C4-2B (cell line): Measurements from ENCODE around the gene CCDC73.
"Not testable (repeated sequence)": the region's sequence is repeated elsewhere in the genome, so short reads cannot be mapped to it uniquely, and the experiment has no call there.

Experiments used
- H3K27ac ChIP-seq: fragments of 450-650 bp; 2 replicates; pipeline ENCODE4 v1.5.1; 2017
- CTCF ChIP-seq: fragments of 450-650 bp; conservative IDR thresholded peaks from 2 replicates; pipeline ENCODE4 v1.5.1; 2017; ENCODE audit warnings: mild to moderate bottlenecking
- ZFX ChIP-seq: fragments of 450-650 bp; IDR thresholded peaks from 2 replicates; pipeline ENCODE4 v1.6.1; 2017

Gene CCDC73

GRCh38 chr11:32831221-32831620, 36.8 kb upstream of the CCDC73 start:
- TF ChIP-seq CTCF (no peak), ZFX (no peak)

GRCh38 chr11:32830796-32831195, 36.3 kb upstream of the CCDC73 start:
- no peak for TF ChIP-seq ZFX
- no peak for TF ChIP-seq CTCF
- H3K27ac ChIP-seq = peak overlapping the region; percentile 86; the same call in 1 of the 2 replicates

More at GRCh38 chr11:32831221-32831620, 36.8 kb upstream of the CCDC73 start:
- no peak overlapping the region for H3K27ac ChIP-seq

DNA sequence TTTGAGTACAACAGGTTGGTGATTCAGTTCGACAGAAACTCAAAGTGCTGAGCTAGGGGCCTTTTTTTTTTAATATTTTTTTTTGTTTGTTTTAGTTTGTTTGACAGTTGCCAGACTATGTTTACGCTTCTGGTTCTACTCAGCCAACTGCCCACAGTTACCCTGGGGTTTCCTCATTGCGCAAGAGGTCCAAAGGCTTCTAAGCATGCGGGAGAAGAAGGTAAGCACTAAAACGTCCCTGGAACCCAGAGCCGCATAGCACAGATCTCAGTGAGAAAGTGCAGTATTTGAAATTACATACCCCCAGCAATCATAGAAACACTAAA, 35.9 kb upstream of the CCDC73 start:
- H3K27ac ChIP-seq = peak overlapping the region; percentile 86
- TF ChIP-seq CTCF (no peak), ZFX (no peak)

GRCh38 chr11:32829680-32830412, 35.4 kb upstream of the CCDC73 start, which contains the start of gene PRRG4:
PRRG4 (plus strand) TSS chr11:32829927; CDS start chr11:32830530, 603 bp downstream.
- peak within 1 kb of the TSS; percentile 86 for H3K27ac ChIP-seq
- TF ChIP-seq CTCF (no peak), ZFX (peak; percentile 65)

DNA sequence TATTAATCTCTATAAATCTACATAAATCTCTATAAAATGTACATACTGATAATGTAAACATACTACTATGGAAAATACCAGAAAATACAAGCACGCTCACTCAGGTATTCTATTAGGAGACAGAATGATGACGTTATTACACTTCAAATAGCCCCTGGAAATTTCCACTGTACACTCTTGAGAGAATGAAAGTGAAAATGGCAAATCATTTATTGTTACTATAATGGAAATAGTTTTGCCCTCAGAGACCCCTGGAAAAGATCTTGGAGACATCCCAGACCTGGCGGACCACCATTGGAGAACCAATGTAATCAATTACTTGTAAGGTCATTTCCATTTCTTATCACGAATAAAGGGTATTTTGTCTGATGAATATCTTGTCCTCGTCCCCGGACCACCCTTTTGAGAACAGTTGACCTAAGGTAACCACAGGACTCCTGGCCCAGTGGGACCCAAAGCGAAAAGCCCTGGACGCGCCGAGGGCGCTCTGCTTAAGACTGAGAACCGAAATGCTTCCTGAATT, 34.8 kb upstream of the CCDC73 start:
- H3K27ac ChIP-seq = peak overlapping the region; percentile 86
- TF ChIP-seq ZFX = no peak
- TF ChIP-seq CTCF = 0 out of 2 replicates have a peak, but pooled peaks have one; percentile 7

GRCh38 chr11:32827276-32827675, 32.8 kb upstream of the CCDC73 start:
- no peak overlapping the region for H3K27ac ChIP-seq
- no peak for TF ChIP-seq ZFX

- no peak overlapping the region for H3K27ac ChIP-seq
- TF ChIP-seq ZFX = no peak
- TF ChIP-seq CTCF = no peak
Observed at GRCh38 chr11:32826113-32826512, 31.7 kb upstream of the CCDC73 start.

- not testable (repeated sequence) for H3K27ac ChIP-seq
Observed at GRCh38 chr11:32823617-32824016, 29.2 kb upstream of the CCDC73 start.
